ENCODE measurements around the gene RAPGEF5. TPM values are rescaled to one million over a fixed set of nuclear protein-coding genes. Genes with fewer than 3 reads are reported as not detected.

Gene RAPGEF5
- total RNA-seq, 2 experiments from 2014 or later = 0.21 to 0.40 TPM

DNA sequence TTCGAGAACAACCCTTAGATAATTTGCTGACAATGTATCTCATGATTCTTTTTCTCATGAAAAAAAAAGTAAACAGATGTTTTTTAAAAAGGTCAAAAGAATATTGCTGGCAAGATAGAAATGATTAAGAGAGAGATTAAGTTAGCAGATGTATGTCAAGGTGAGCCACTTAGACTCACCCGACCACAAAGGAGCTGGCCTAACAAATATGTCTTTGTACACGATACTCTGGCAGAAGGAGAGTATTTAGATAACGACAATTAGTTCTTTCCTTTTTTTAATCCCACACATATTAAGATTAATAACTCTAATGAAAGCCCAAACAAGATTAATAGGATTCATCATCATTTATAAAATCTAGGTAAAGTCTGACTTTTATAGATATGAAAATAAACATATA is 156.7 kb downstream of the RAPGEF5 start:
- intact Hi-C loops (cut with micrococcal nuclease) = no loop called here
- CTCF ChIA-PET = no interaction called here
- Mint-ChIP-seq H3K4me1 (ENCODE audit: low read depth) (no peaks in the 10 kb centered on the region), H3K4me3 (no peak overlapping the region), H3K36me3 (ENCODE audit: low read depth) (no peaks in the 10 kb centered on the region), H3K27ac (no peak overlapping the region), H3K9me3 (no peaks in the 10 kb centered on the region), H3K27me3 (ENCODE audit: low read depth) (peaks cover 2% of the 10 kb centered on the region)
- no peak for DNase-seq

DNA sequence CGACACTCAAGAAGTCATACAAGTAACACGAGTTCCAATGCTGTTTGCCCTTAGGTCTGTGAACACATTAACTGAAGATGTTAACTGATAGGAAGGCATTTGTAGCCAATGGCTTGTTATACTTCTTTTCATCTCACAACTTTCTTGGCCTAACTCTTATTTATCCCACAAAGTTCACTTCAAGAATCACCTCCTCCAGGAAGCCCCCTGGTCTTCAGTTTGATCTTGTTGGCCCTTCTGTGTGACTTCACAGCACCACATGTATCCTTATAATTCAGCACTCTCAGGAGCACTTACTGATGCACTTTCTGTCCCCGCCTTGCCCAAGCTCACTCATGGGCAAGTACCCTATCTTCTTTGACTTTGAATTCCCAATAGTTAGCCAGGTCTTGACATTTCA is 159.6 kb downstream of the RAPGEF5 start:
- DNase-seq = no peak
- intact Hi-C loops (cut with micrococcal nuclease) = no loop called here
- Mint-ChIP-seq H3K27ac (no peak overlapping the region), H3K4me3 (no peak overlapping the region), H3K4me1 (ENCODE audit: low read depth) (no peaks in the 10 kb centered on the region), H3K36me3 (ENCODE audit: low read depth) (no peaks in the 10 kb centered on the region), H3K27me3 (ENCODE audit: low read depth) (peaks cover 2% of the 10 kb centered on the region), H3K9me3 (no peaks in the 10 kb centered on the region)
- CTCF ChIA-PET = interaction anchor here (1.1 kb wide), 1 partner anchor 34 kb away, joined by 3 read pairs; no protein-coding TSS in a partner anchor

DNA sequence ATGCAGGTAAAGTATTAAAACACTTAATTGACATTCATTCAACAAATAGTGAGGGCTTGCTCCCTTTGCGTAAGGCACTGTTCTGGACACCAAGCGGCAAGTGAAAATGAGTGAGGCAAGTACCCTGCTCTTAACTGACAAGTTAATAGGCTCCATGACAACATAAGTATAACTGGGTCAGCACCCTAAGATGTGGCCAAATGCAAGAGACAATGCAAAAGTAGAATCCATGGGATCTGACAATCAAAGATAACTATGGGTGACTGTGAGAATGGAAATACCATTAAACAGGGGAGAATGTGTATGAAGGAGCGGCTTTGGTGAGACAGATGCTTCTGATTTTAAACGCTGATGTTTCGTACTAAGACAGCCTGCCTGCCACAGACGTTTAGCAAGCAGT is 160.5 kb downstream of the RAPGEF5 start:
- Mint-ChIP-seq H3K4me1 (ENCODE audit: low read depth) (no peaks in the 10 kb centered on the region), H3K27me3 (ENCODE audit: low read depth) (peaks cover 2% of the 10 kb centered on the region), H3K9me3 (no peaks in the 10 kb centered on the region), H3K27ac (no peak overlapping the region), H3K36me3 (ENCODE audit: low read depth) (no peaks in the 10 kb centered on the region), H3K4me3 (no peak overlapping the region)
- CTCF ChIA-PET = interaction anchor here (1.1 kb wide), 1 partner anchor 34 kb away, joined by 3 read pairs; no protein-coding TSS in a partner anchor
- intact Hi-C loops (cut with micrococcal nuclease) = no loop called here
- no peak for DNase-seq

DNA sequence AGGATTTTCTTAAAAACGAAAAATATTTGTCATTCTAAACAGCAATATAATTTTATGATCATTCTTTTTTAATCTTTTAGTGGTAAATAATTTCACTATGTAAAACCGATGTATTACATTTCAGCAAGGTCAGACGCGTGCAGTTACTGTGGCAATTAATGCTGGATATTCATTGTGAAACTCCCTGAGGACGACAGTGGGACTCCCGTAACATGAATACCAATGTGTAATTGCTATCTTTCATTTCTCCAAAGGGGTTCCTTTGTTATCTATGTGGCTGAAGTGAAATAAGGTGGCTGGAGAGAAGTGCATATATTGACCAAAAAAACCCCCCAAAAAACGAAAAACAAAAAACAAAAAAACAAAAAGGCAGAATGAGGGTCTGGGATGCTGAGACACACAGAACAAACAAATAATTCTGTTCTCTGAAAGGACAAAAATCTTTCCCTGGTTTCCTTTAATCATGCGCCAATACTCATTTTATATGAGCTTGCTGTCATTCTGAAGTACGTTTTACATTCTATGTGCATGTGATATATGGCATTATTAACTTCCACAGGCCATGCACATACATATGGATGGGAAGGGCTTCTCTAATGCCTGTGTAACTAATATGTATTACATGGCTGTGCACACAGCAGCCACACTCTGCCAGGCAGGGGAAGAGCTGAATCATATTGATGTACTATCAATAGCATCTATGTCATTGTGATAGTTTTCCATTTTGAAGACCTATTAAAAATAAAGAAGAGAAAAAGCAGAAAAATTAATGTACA is 161.4 kb downstream of the RAPGEF5 start:
- no peaks in the 10 kb centered on the region for H3K9me3 Mint-ChIP-seq
- DNase-seq = no peak
- no peaks in the 10 kb centered on the region for H3K36me3 Mint-ChIP-seq (ENCODE audit: low read depth)
- H3K4me3 Mint-ChIP-seq = no peak overlapping the region
- no peaks in the 10 kb centered on the region for H3K4me1 Mint-ChIP-seq (ENCODE audit: low read depth)
- intact Hi-C loops (cut with micrococcal nuclease) = no loop called here
- CTCF ChIA-PET = interaction anchor here (0.6 kb wide), 1 partner anchor 98 kb away, joined by 3 read pairs; no protein-coding TSS in a partner anchor
- H3K27me3 Mint-ChIP-seq (ENCODE audit: low read depth) = peaks cover 2% of the 10 kb centered on the region
- H3K27ac Mint-ChIP-seq = no peak overlapping the region

DNA sequence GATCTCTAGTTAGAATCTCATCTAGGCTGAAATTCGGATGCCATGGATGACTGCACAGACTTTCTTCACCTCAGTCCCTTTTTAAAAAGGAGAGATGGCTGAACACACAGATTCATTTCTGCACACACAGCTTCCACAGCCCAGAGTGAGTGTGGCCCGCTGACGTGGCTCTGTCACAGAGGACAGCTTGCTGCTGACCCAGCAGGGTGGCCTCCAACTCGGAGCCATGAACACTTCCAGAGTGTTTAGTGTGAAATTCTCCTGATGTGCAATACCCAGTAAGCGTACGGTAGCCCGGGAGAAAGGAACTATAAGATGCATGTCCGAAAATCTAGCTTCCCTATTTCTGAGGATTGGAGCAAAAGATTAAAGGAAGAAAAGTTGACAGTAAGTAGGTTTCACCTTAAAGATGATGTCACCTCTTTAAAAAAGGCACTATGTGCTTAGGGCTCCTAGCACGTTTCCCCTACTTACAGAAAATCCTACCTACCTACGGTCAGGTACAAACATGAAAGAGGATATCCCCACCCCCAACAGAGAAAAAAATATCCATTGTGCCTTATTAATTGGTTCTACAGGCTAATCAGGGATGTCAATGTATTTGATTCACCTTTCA is 162.2 kb downstream of the RAPGEF5 start:
- no peak overlapping the region for H3K4me3 Mint-ChIP-seq
- H3K27ac Mint-ChIP-seq = no peak overlapping the region
- H3K27me3 Mint-ChIP-seq (ENCODE audit: low read depth) = peaks cover 2% of the 10 kb centered on the region
- H3K9me3 Mint-ChIP-seq = no peaks in the 10 kb centered on the region
- no peaks in the 10 kb centered on the region for H3K4me1 Mint-ChIP-seq (ENCODE audit: low read depth)
- DNase-seq = no peak
- H3K36me3 Mint-ChIP-seq (ENCODE audit: low read depth) = no peaks in the 10 kb centered on the region
- intact Hi-C loops (cut with micrococcal nuclease) = no loop called here
- CTCF ChIA-PET = interaction anchor here (0.6 kb wide), 1 partner anchor 97 kb away, joined by 3 read pairs; no protein-coding TSS in a partner anchor

DNA sequence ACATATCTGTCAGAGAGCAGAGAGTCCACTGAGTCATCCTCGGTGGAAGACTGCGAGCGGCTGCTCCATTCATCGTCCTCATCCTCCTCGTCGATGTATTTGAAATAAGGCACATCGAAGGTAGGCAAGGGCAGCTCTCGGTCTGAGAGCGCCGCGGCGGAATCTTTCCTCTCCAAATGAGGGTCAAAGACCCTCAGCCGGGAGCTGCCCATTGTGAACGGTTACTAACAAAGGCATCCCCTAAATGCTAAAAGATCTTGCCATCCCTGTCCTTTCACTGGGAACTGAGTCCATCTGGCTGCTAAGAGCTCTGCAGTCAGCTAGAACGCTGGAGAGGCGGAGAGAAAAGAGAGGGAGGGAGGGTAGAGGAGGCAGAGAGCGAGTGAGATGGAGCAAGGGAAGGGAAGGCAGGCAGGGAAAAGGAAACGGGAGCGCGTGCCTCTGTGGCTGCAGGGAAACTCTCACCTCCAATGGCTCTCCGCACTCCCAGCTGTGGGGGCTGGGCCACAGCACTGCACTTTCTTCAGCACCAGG is 163.4 kb downstream of the RAPGEF5 start:
- H3K9me3 Mint-ChIP-seq = no peaks in the 10 kb centered on the region
- intact Hi-C loops (cut with micrococcal nuclease) = no loop called here
- DNase-seq = no peak
- CTCF ChIA-PET = no interaction called here
- H3K4me3 Mint-ChIP-seq = no peak overlapping the region
- H3K36me3 Mint-ChIP-seq (ENCODE audit: low read depth) = no peaks in the 10 kb centered on the region
- H3K27ac Mint-ChIP-seq = no peak overlapping the region
- H3K4me1 Mint-ChIP-seq (ENCODE audit: low read depth) = no peaks in the 10 kb centered on the region
- H3K27me3 Mint-ChIP-seq (ENCODE audit: low read depth) = peaks cover 2% of the 10 kb centered on the region

DNA sequence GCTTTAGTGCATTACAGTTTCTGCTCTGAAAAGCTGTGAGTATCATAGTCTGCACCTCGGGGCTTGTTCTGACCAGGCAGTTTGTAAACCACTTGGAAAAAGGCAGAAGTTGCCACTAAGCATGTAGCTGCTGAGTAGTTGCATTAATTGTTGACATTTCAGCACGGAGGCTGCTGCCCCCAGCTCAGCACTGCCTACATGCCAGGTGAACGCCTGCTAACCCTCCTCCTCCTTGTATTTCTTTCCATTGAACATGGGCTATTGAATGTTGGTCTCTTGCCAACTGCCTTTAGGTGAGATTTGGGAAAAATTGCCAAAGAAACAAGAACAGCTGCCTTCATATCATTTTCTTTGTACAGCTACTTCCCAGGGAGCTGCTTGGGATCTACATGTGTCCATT is 164.2 kb downstream of the RAPGEF5 start:
- Mint-ChIP-seq H3K9me3 (no peaks in the 10 kb centered on the region), H3K36me3 (ENCODE audit: low read depth) (no peaks in the 10 kb centered on the region), H3K4me3 (no peak overlapping the region), H3K27me3 (ENCODE audit: low read depth) (peaks cover 2% of the 10 kb centered on the region), H3K27ac (no peak overlapping the region), H3K4me1 (ENCODE audit: low read depth) (no peaks in the 10 kb centered on the region)
- no peak for DNase-seq
- intact Hi-C loops (cut with micrococcal nuclease) = no loop called here
- CTCF ChIA-PET = no interaction called here

DNA sequence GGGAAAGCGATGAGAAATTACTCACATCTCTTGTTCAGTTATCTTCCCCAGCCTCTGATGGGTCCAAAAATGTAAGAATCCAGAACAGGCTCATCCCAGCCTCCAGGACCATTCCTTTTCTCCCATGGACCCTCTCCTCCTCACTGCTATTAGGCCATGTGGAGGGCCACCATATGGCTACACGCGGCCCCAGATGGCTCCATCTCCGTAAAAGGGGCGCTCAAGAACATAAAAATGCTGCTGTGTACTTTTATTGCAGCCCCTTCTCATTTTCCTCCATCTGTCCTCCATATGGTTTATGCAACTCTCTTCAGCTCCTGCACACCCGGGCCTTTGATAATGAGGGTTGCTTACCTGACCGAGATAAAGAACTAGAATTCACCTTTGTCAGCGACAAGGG is 166.2 kb downstream of the RAPGEF5 start:
- H3K4me3 Mint-ChIP-seq = no peak overlapping the region
- no peak for DNase-seq
- no peaks in the 10 kb centered on the region for H3K4me1 Mint-ChIP-seq (ENCODE audit: low read depth)
- CTCF ChIA-PET = no interaction called here
- H3K36me3 Mint-ChIP-seq (ENCODE audit: low read depth) = no peaks in the 10 kb centered on the region
- no peaks in the 10 kb centered on the region for H3K27me3 Mint-ChIP-seq (ENCODE audit: low read depth)
- H3K27ac Mint-ChIP-seq = no peak overlapping the region
- H3K9me3 Mint-ChIP-seq = no peaks in the 10 kb centered on the region
- intact Hi-C loops (cut with micrococcal nuclease) = no loop called here

DNA sequence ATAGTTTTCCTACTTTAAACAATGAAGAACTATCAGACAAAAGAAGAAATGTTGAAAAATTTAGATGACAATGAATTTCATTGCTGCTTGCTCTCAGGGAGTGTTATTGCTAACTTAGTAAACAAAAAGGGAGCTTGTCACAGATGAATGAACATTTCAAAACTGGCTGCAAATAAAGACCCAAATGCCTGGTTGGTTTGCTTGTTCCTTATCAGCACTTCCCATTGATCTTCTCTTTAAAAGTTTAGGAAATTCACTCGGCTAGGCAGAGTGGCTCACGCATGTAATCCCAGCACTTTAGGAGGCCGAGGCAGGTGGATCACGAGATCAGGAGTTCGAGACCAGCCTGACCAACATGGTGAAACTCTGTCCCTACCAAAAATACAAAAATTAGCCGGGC is 167.2 kb downstream of the RAPGEF5 start:
- Mint-ChIP-seq H3K27me3 (ENCODE audit: low read depth) (no peaks in the 10 kb centered on the region), H3K4me3 (no peak overlapping the region), H3K9me3 (no peaks in the 10 kb centered on the region), H3K36me3 (ENCODE audit: low read depth) (no peaks in the 10 kb centered on the region), H3K4me1 (ENCODE audit: low read depth) (no peaks in the 10 kb centered on the region), H3K27ac (no peak overlapping the region)
- intact Hi-C loops (cut with micrococcal nuclease) = no loop called here
- no peak for DNase-seq
- CTCF ChIA-PET = no interaction called here

DNA sequence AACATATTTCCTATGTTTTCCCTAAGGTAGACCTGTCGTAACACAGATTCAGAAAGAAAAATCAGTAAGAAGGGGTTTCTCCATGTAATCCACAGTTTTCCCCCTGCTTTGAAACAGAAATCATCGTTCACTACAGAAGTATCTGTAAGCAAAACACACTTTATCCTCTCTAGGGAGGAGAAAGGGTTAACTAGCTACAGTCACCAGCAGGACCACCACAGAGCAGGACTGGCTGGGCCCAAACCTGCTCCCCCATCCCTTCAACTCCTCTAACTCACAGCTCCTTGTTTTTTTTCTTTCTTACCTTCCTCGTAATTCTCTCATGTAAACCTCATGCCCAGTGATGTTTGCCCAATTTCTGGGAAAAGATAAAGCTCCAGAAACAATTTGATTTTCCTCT is 167.7 kb downstream of the RAPGEF5 start:
- CTCF ChIA-PET = no interaction called here

DNA sequence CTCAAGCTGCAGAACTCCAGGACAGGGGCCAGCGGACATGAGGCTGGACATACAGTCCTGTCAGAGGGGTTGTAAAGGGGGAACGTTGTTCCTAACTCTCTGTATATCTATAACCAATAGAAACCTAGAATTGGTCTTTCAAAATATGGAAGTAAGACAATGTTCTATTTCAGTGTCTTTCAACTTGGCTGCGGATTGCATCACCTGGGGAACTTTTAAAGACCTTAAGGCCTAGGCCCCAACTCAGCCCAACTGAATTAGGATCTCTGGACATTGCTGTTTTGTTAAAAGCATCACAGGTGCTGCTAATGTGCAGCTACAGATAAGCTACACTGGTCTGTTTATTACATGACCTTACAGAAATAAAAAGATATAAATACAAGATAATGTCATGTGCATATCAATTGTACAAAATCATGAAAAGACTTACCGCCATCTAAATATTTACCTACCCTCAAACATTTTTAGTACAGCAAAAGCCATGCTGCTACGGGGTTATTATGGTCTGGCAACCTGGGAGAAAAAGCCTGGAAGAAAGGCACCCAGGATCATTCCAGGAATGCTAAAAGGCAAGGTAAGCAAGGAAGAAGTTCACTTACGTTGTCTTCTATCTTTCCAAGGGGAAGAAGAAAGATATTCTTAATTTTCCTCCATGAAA is 169.1 kb downstream of the RAPGEF5 start:
- Mint-ChIP-seq H3K9me3 (no peaks in the 10 kb centered on the region), H3K27me3 (ENCODE audit: low read depth) (no peaks in the 10 kb centered on the region), H3K27ac (no peak overlapping the region), H3K36me3 (ENCODE audit: low read depth) (no peaks in the 10 kb centered on the region), H3K4me1 (ENCODE audit: low read depth) (no peaks in the 10 kb centered on the region), H3K4me3 (no peak overlapping the region)
- DNase-seq = no peak
- CTCF ChIA-PET = no interaction called here
- intact Hi-C loops (cut with micrococcal nuclease) = no loop called here

More for the DNA sequence above, 167.7 kb downstream of the RAPGEF5 start:
- Mint-ChIP-seq H3K9me3 (no peaks in the 10 kb centered on the region), H3K36me3 (ENCODE audit: low read depth) (no peaks in the 10 kb centered on the region), H3K27ac (no peak overlapping the region), H3K4me1 (ENCODE audit: low read depth) (no peaks in the 10 kb centered on the region), H3K27me3 (ENCODE audit: low read depth) (no peaks in the 10 kb centered on the region), H3K4me3 (no peak overlapping the region)
- intact Hi-C loops (cut with micrococcal nuclease) = no loop called here
- no peak for DNase-seq

DNA sequence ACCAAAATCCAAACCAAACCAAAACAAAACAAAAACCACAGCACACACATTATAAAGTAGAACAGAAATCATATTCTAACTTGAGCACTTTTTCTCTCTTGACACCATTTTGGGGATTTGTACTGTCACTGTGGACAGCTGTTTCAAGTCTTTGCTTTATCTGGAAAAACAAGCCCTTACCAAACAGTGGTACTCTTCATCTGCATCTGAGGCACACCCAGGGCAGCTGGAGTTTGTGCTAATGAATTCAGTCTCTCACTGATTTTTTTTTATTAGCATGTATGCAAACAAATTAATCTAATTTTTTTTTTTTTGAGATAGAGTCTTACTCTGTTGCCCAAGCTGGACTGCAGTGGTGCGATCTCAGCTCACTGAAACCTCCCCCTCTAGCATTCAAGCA is 171.4 kb downstream of the RAPGEF5 start:
- no peak overlapping the region for H3K4me3 Mint-ChIP-seq
- CTCF ChIA-PET = interaction anchor here (1.4 kb wide), 1 partner anchor 76 kb away, joined by 5 read pairs; no protein-coding TSS in a partner anchor
- H3K9me3 Mint-ChIP-seq = no peaks in the 10 kb centered on the region
- H3K27ac Mint-ChIP-seq = no peak overlapping the region
- DNase-seq = no peak
- H3K36me3 Mint-ChIP-seq (ENCODE audit: low read depth) = no peaks in the 10 kb centered on the region
- peaks cover 16% of the 10 kb centered on the region for H3K27me3 Mint-ChIP-seq (ENCODE audit: low read depth)
- no peaks in the 10 kb centered on the region for H3K4me1 Mint-ChIP-seq (ENCODE audit: low read depth)
- intact Hi-C loops (cut with micrococcal nuclease) = no loop called here
